Fibroblast of the aortic adventitia (primary cell): ENCODE data around the gene IKZF1. TPM values are rescaled to one million over a fixed set of nuclear protein-coding genes. Genes with fewer than 3 reads are reported as not detected.

Source experiments
- DNase-seq: peaks from one replicate; pipeline ENCODE4 v3.0.0-alpha.2; 2010; ENCODE audit warnings: low read depth
- H3K4me3 ChIP-seq: 2 replicates; pipeline ENCODE4 v1.5.1; 2011; ENCODE audit warnings: low read depth, mild to moderate bottlenecking, control low read depth, low read length, moderate library complexity
- CTCF ChIP-seq: IDR thresholded peaks from 2 replicates; pipeline ENCODE4 v1.5.1; 2011; ENCODE audit warnings: mild to moderate bottlenecking, low read length, control low read depth, inconsistent platforms; ENCODE audit not compliant: insufficient read depth
- total RNA-seq: library from RNA; depleted of rRNA; stranded (reverse); fragments of >200 nt; gene quantifications from 2 replicates; pipeline ENCODE4 v1.2.3, GENCODE V29; 2012; ENCODE audit warnings: low replicate concordance

IKZF1 gene
- not detected in 2 replicates for total RNA-seq

- no peak within 1 kb of the TSS for H3K4me3 ChIP-seq
- DNase-seq: no peak
- TF ChIP-seq CTCF: no peak
These were observed at the start of gene IKZF1 for GRCh38 chr7:50304129-50304910. Gene IKZF1, plus strand, starts transcription at chr7:50304716. Its CDS starts 14,346 bp downstream, at chr7:50319062.

DNA sequence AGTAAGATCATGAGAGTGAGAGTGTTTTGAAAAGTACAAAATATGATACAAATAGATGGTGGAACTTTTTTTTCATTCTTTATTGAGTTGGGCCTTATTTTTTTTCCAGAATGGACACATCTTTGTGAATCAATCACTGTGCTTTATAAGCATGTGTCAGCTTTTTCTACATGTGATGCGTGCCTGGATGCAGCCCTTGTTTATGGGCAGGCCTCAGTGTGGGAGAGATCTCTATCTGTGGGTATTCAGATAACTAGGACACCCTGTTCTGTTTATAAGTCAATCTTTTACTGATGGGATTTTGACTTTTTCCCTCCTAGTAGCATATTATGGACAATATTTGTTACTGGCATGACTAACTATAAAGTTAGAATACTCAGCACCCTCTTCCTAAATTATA is 42.9 kb upstream of the IKZF1 start:
- no peak overlapping the region for H3K4me3 ChIP-seq
- DNase-seq: no peak
- TF ChIP-seq CTCF: no peak

- H3K4me3 ChIP-seq: no peak overlapping the region
- no peak for DNase-seq
- no peak for TF ChIP-seq CTCF
These were observed 42.1 kb upstream of the IKZF1 start for GRCh38 chr7:50262446-50262845.

DNA sequence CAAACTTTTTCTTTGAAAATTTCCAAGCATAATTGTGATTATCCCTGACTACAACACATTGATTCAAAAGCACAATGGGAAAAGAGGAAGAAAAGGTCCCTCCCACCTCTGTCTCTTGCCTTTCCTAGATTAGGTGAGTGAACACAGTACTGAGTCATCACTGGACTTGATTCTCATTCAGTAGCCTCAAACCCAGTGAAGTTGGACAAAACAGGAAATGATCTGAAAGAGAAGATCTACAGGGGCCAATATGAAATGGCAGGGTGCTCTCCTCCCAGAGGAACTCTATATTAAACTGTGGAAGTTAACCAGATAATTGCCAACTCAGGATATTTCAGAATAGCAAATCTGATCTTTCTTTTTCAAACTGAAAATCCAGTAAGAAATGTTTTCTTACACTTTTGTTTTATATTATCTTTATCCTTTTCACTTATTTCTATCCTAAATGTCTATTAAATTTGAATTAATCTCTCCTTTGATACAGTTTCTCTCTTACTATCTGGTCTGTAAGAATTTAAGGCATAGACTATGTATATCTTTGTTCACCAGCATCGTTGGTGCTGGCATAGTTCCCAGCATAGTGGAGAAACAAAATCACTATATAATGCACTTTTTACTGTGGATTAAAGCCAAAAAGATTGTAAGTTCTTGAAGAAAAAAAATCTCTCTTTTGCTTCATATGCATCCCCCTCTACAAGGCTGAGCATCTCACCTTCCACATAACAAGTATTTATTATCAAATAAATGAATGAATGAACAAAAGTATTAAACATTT is 41.4 kb upstream of the IKZF1 start:
- DNase-seq: no peak
- no peak overlapping the region for H3K4me3 ChIP-seq
- TF ChIP-seq CTCF: no peak

DNA sequence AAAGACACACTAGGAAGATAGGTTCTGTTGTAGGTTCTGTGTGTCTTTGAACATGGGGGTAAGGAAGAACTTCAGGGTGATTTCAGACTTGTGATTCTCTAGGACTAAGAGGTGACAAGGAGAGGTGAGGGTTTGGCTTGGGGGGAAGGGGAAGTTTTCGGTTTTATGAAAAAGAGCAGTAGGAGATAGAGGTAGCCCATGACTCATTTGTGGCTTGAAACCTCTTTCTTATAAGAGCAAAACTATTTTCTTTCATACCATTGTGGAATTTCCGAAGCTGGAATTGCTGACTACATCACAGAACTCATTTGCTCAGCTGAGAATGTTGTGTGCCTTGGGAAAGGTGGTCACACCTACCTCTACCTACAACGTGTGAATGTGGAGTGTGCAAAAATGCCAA is 39.6 kb upstream of the IKZF1 start:
- no peak overlapping the region for H3K4me3 ChIP-seq
- DNase-seq: no peak
- TF ChIP-seq CTCF: no peak

GRCh38 chr7:50265968-50266634 is 38.4 kb upstream of the IKZF1 start:
- H3K4me3 ChIP-seq: no peak overlapping the region
- DNase-seq: no peak
- no peak for TF ChIP-seq CTCF
